ENCODE results near the gene DERL3. TPM values are rescaled to one million over a fixed set of nuclear protein-coding genes. Genes with fewer than 3 reads are reported as not detected.

DERL3 gene
- total RNA-seq, 1 experiment from 2014 or later: 9.8 TPM

- H3K14ac ChIP-seq (ENCODE audit: insufficient read depth, low read length): no peak overlapping the region
- H2BK15ac ChIP-seq (ENCODE audit: low read depth, low read length): no peak overlapping the region
- Mint-ChIP-seq H3K36me3 (ENCODE audit: insufficient read depth in 1 of 3, low read depth in 3 of 3) (peaks cover 48 to 91% (median 89%) of the 10 kb centered on the region in 3 experiments), H3K4me1 (peaks cover 13 to 15% of the 10 kb centered on the region in 2 experiments; a peak in 3 of 4 replicates), H3K4me3 (no peak overlapping the region; a peak in 1 of 5 replicates), H3K27ac (peak overlapping the region in 2 of 3 experiments; percentile 73 to 96; a peak in 4 of 7 replicates), H3K27me3 (ENCODE audit: low read depth) (no peaks in the 10 kb centered on the region), H3K9me3 (no peaks in the 10 kb centered on the region)
- no peak overlapping the region for H2BK12ac ChIP-seq (ENCODE audit: insufficient read length, low read depth, low read length)
- H4K91ac ChIP-seq (ENCODE audit: insufficient read length, low read depth, low read length): no peak overlapping the region
- no peaks in the 10 kb centered on the region for H4K20me1 ChIP-seq (ENCODE audit: control insufficient read depth, insufficient read depth, insufficient read length)
- no peak overlapping the region for H3K23ac ChIP-seq (ENCODE audit: insufficient read length, low read depth, low read length)
- no peaks in the 10 kb centered on the region for H3K9me3 ChIP-seq (ENCODE audit: control insufficient read depth, low read depth, low read length)
- no peak overlapping the region for H4K8ac ChIP-seq (replicated peaks; ENCODE audit: insufficient read length, low read depth, low read length)
- H3K18ac ChIP-seq (ENCODE audit: insufficient read length, low read depth, low read length): no peak overlapping the region
- no peaks in the 10 kb centered on the region for H3K23me2 ChIP-seq (ENCODE audit: insufficient read length, low read depth, low read length, poor library complexity, severe bottlenecking)
- no peak overlapping the region for H3T11ph ChIP-seq (ENCODE audit: low read length)
- H4K5ac ChIP-seq (ENCODE audit: insufficient read length, low read depth, low read length): no peak overlapping the region
- no peaks in the 10 kb centered on the region for H3K4me1 ChIP-seq (ENCODE audit: insufficient read depth, low read length)
- H2AK5ac ChIP-seq (ENCODE audit: insufficient read length, low read length): no peak overlapping the region
- H3K27ac ChIP-seq (ENCODE audit: insufficient read length, low read depth, low read length): no peak overlapping the region
- no peaks in the 10 kb centered on the region for H3K27me3 ChIP-seq (ENCODE audit: insufficient read depth, low read length)
- H3K56ac ChIP-seq (ENCODE audit: insufficient read length, low read depth, low read length): no peak overlapping the region
- H3K79me2 ChIP-seq (ENCODE audit: insufficient read depth, low read length): no peaks in the 10 kb centered on the region
- no peak overlapping the region for H3K4me2 ChIP-seq (ENCODE audit: insufficient read depth, insufficient read length, low read length)
- H3K4ac ChIP-seq (ENCODE audit: low read depth, low read length): no peak overlapping the region
- H2BK20ac ChIP-seq (ENCODE audit: low read depth, low read length, poor library complexity, severe bottlenecking): no peak overlapping the region
- no peak for TF ChIP-seq CTCF (conservative IDR thresholded peaks at IDR 0.05)
- H2BK5ac ChIP-seq (ENCODE audit: insufficient read length, low read length): no peak overlapping the region
- H2AFZ ChIP-seq (ENCODE audit: low read length): no peak overlapping the region
- no peak overlapping the region for H3K9ac ChIP-seq (ENCODE audit: extremely low read depth, insufficient read length, low read length)
- DNase-seq: no peak
- WGBS (ENCODE audit: extremely low coverage, insufficient read length, low lambda C conversion rate): no CpG with 5 or more reads among the region's 12 CpGs
- no peaks in the 10 kb centered on the region for H3K79me1 ChIP-seq (ENCODE audit: insufficient read depth, low read depth, low read length, poor library complexity, severe bottlenecking)
- H2BK120ac ChIP-seq (ENCODE audit: low read depth, low read length, poor library complexity, severe bottlenecking): no peak overlapping the region
Measured at GRCh38 chr22:23825246-23825905, 13.4 kb downstream of the DERL3 start.
